Fibroblast of lung (primary cell): ENCODE results near the gene PLXNA2.

Experiments used
- CTCF ChIP-seq, 2 donors: IDR thresholded peaks in 1 of 2; conservative IDR thresholded peaks in 1 of 2; 1 replicate in 1 of 2; 2 replicates in 1 of 2; pipeline ENCODE4 v1.5.1; 2011 to 2012; ENCODE audit warnings: low read length in 2 of 2, control low read depth in 1 of 2, inconsistent platforms in 1 of 2, low read depth in 1 of 2, mild to moderate bottlenecking in 1 of 2
- EZH2 ChIP-seq: IDR thresholded peaks from 2 replicates; pipeline ENCODE4 v1.5.1; 2012; ENCODE audit warnings: low read length, control low read depth, mild to moderate bottlenecking; ENCODE audit errors: missing control alignments

- no peak for TF ChIP-seq CTCF (conservative IDR thresholded peaks at IDR 0.05 in 1 of 2, IDR thresholded peaks at IDR 0.05 in 1 of 2; ENCODE audit: low read depth in 1 of 2, low read length in 2 of 2)
- no peak for TF ChIP-seq EZH2
Observed at GRCh38 chr1:208181364-208181763, 62.8 kb downstream of the PLXNA2 start.
